ENCODE measurements around the gene PXYLP1. TPM values are rescaled to one million over a fixed set of nuclear protein-coding genes. Genes with fewer than 3 reads are reported as not detected.

PXYLP1 gene
- total RNA-seq, 1 experiment from 2014 or later = 6.2 TPM

- BruUV-seq (replicated peaks) = no TSS peak
- TF ChIP-seq EZH2 (IDR thresholded peaks at IDR 0.05; ENCODE audit: low read length, unreplicated experiment) (no peak), EZH2phosphoT487 (IDR thresholded peaks at IDR 0.05; ENCODE audit: borderline replicate concordance, low read length) (no peak), CTCF (conservative IDR thresholded peaks at IDR 0.05; ENCODE audit: low read depth, low read length) (no peak)
- no peaks in the 10 kb centered on the region for H3K9me3 ChIP-seq (ENCODE audit: low read length)
- ChIA-PET POLR2A (ENCODE audit: unreplicated experiment) (no interaction called here), CTCF (no interaction called here)
- intact Hi-C loops (cut with micrococcal nuclease) = no loop called here
- H3K4me1 ChIP-seq (ENCODE audit: insufficient read depth, low read length) = no peaks in the 10 kb centered on the region
- H3K4me2 ChIP-seq (ENCODE audit: low read length) = no peak overlapping the region
- H3K27ac ChIP-seq (ENCODE audit: low read length) = no peak overlapping the region
- no peaks in the 10 kb centered on the region for H4K20me1 ChIP-seq (ENCODE audit: low read length)
- no peaks in the 10 kb centered on the region for H3K9me2 ChIP-seq (replicated peaks; ENCODE audit: low read length)
- H3K9ac ChIP-seq (ENCODE audit: low read length) = no peak overlapping the region
- DNase-seq (no peak), ATAC-seq (no peak)
- no peaks in the 10 kb centered on the region for H3K36me3 ChIP-seq (ENCODE audit: low read depth, low read length)
- H3K79me2 ChIP-seq (ENCODE audit: low read length) = no peaks in the 10 kb centered on the region
- no peaks in the 10 kb centered on the region for H3F3A ChIP-seq (ENCODE audit: low read length, unreplicated experiment)
- no peak overlapping the region for H2AFZ ChIP-seq (ENCODE audit: low read length)
- no peak overlapping the region for H3K4me3 ChIP-seq (ENCODE audit: low read length)
- H3K27me3 ChIP-seq (ENCODE audit: low read length) = no peaks in the 10 kb centered on the region
These were observed 56.8 kb downstream of the PXYLP1 start for GRCh38 chr3:141288336-141288990.

DNA sequence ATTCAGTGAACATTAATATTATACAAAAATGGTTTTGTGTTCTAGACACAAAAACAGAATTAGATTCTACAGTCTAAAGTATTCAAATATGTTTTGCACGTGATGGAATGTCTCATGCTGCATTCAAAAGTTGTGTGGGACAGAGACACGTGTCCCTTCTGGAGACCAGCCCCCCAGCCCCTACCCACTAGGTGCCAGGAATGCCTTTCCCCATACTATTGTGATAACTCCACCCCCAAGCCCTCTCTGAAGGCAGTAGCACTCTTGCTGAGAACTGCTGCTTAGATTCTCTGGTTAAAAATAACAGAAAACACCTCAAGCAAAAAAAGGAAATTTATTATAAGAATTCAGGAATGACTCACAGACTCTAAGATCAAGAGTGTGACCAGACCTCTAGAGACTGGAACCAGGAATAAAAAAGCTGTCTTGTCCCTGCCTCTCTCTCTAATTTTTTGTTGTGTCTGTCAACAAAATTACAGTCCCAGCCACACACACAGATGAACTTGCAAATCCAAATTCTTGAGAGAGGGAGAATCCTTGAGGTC is 57.7 kb downstream of the PXYLP1 start:
- ATAC-seq = no peak
- TF ChIP-seq CTCF (conservative IDR thresholded peaks at IDR 0.05; ENCODE audit: low read depth, low read length) (no peak), EZH2 (IDR thresholded peaks at IDR 0.05; ENCODE audit: low read length, unreplicated experiment) (no peak), EZH2phosphoT487 (IDR thresholded peaks at IDR 0.05; ENCODE audit: borderline replicate concordance, low read length) (no peak)
- Histone ChIP-seq H3K27me3 (ENCODE audit: low read length) (no peaks in the 10 kb centered on the region), H3K4me1 (ENCODE audit: insufficient read depth, low read length) (no peaks in the 10 kb centered on the region; the same call in 1 of the 2 replicates), H3K4me2 (ENCODE audit: low read length) (no peak overlapping the region), H3K9ac (ENCODE audit: low read length) (no peak overlapping the region), H3F3A (ENCODE audit: low read length, unreplicated experiment) (no peaks in the 10 kb centered on the region), H3K27ac (ENCODE audit: low read length) (no peak overlapping the region), H3K36me3 (ENCODE audit: low read depth, low read length) (no peaks in the 10 kb centered on the region), H3K4me3 (ENCODE audit: low read length) (no peak overlapping the region), H3K9me3 (ENCODE audit: low read length) (no peaks in the 10 kb centered on the region), H4K20me1 (ENCODE audit: low read length) (no peaks in the 10 kb centered on the region), H3K79me2 (ENCODE audit: low read length) (no peaks in the 10 kb centered on the region), H3K9me2 (replicated peaks; ENCODE audit: low read length) (no peaks in the 10 kb centered on the region), H2AFZ (ENCODE audit: low read length) (no peak overlapping the region)
- DNase-seq = no peak
- CTCF ChIA-PET = no interaction called here
- POLR2A ChIA-PET (ENCODE audit: unreplicated experiment) = no interaction called here
- no TSS peak for BruUV-seq (replicated peaks)
- intact Hi-C loops (cut with micrococcal nuclease) = no loop called here
